Endothelial cell of umbilical vein (primary cell): ENCODE measurements around the gene SRGAP3. TPM values are rescaled to one million over a fixed set of nuclear protein-coding genes. Genes with fewer than 3 reads are reported as not detected.

ENCODE experiments used
- BruUV-seq: library from RNA; stranded (reverse); fragments of 400-500 nt; replicated peaks from 2 replicates; lab custom pipeline; 2021; lab: Mats Ljungman, UMichigan
- CTCF ChIA-PET: fragments of 300-600, 350-600 bp; sonication (Branson Sonifier 250); formaldehyde crosslinking; loops from one replicate; lab custom pipeline; 2021; ENCODE audit warnings: antibody characterized with exemption, inconsistent platforms; lab: Charles Lee
- POLR2A ChIA-PET: fragments of 300-600, 350-600 bp; sonication (Branson Sonifier 250); formaldehyde crosslinking; loops from one replicate; lab custom pipeline; 2021; ENCODE audit warnings: antibody characterized with exemption, inconsistent platforms; lab: Charles Lee
- DNase-seq: peaks from one replicate; pipeline ENCODE4 v3.0.0-alpha.2; 2011; ENCODE audit warnings: low read depth, low spot score
- FAIRE-seq: peaks from 2 replicates; lab custom pipeline; 2011; peaks lifted over from hg19 to GRCh38; lab: Jason Lieb, UNC
- H2AFZ ChIP-seq: 2 replicates; pipeline ENCODE4 v1.6.0; 2012; ENCODE audit warnings: low read depth, low read length, control low read depth, inconsistent platforms
- H3K27ac ChIP-seq: 2 replicates; pipeline ENCODE4 v1.5.1; 2011; ENCODE audit warnings: low read depth, mild to moderate bottlenecking, control low read depth, low read length, moderate library complexity; ENCODE audit not compliant: insufficient read depth
- H3K27me3 ChIP-seq, 2 experiments: 2 replicates each; pipeline versions ENCODE4 v1.6.0 to v1.6.1; 2011; ENCODE audit warnings: low read length in 2 of 2, mixed read lengths in 1 of 2; ENCODE audit not compliant: control insufficient read depth in 2 of 2, insufficient read depth in 2 of 2
- H3K36me3 ChIP-seq, 2 experiments: 2 replicates in 1 of 2; 3 replicates in 1 of 2; pipeline ENCODE4 v1.5.1; 2011; ENCODE audit warnings: low read length in 2 of 2, mild to moderate bottlenecking in 1 of 2, moderate library complexity in 1 of 2; ENCODE audit not compliant: control insufficient read depth in 2 of 2, insufficient read depth in 2 of 2; ENCODE audit errors: extremely low read depth in 1 of 2
- H3K4me1 ChIP-seq: 3 replicates; pipeline ENCODE4 v1.5.1; 2011; ENCODE audit warnings: mild to moderate bottlenecking, low read length; ENCODE audit not compliant: control insufficient read depth, insufficient read depth; ENCODE audit errors: extremely low read depth
- H3K4me2 ChIP-seq: 2 replicates; pipeline ENCODE4 v1.6.1; 2011; ENCODE audit warnings: low read length, control low read depth, mixed read lengths; ENCODE audit not compliant: insufficient read depth
- H3K4me3 ChIP-seq, 3 experiments: fragments of 200-600 bp in 1 of 3; sonication (generic), shearing (Covaris generic) in 1 of 3; replicated peaks in 1 of 3; 2 replicates each; pipeline ENCODE4 v1.5.1; 2011 to 2016; ENCODE audit warnings: control low read depth in 3 of 3, low read length in 3 of 3, mild to moderate bottlenecking in 2 of 3, inconsistent platforms in 1 of 3, low read depth in 1 of 3, moderate library complexity in 1 of 3; ENCODE audit not compliant: insufficient read depth in 1 of 3
- H3K79me2 ChIP-seq: 2 replicates; pipeline ENCODE4 v1.6.0; 2012; ENCODE audit warnings: low read length, inconsistent platforms; ENCODE audit not compliant: control insufficient read depth, insufficient read depth
- H3K9ac ChIP-seq: replicated peaks from 2 replicates; pipeline ENCODE3; 2011; ENCODE audit warnings: low read length, control low read depth; ENCODE audit not compliant: insufficient read depth; ENCODE audit errors: extremely low read depth
- H3K9me1 ChIP-seq: replicated peaks from 3 replicates; pipeline ENCODE4 v1.6.0; 2011; ENCODE audit warnings: mild to moderate bottlenecking, low read length; ENCODE audit not compliant: control insufficient read depth, insufficient read depth; ENCODE audit errors: extremely low read depth
- H3K9me3 ChIP-seq: replicated peaks from 2 replicates; pipeline ENCODE4 v1.5.1; 2012; ENCODE audit warnings: low read length, inconsistent platforms; ENCODE audit not compliant: control insufficient read depth, insufficient read depth
- H4K20me1 ChIP-seq: replicated peaks from 2 replicates; pipeline ENCODE3; 2011; ENCODE audit warnings: mild to moderate bottlenecking, low read length; ENCODE audit not compliant: control insufficient read depth, insufficient read depth; ENCODE audit errors: extremely low read depth
- EZH2 ChIP-seq: IDR thresholded peaks from 2 replicates; pipeline ENCODE4 v1.6.1; 2012; ENCODE audit warnings: borderline replicate concordance, low read depth, mild to moderate bottlenecking, moderate library complexity, low read length, inconsistent platforms; ENCODE audit not compliant: severe bottlenecking
- FOS ChIP-seq: IDR thresholded peaks from 2 replicates; pipeline ENCODE4 v1.6.1; 2011; ENCODE audit warnings: mild to moderate bottlenecking, low read length, moderate library complexity, borderline replicate concordance; ENCODE audit not compliant: insufficient read depth
- GATA2 ChIP-seq: IDR thresholded peaks from 2 replicates; pipeline ENCODE4 v1.7.0; 2011; ENCODE audit warnings: low read depth, mild to moderate bottlenecking, moderate library complexity, mixed read lengths, low read length; ENCODE audit not compliant: insufficient read length, insufficient read depth
- JUN ChIP-seq: IDR thresholded peaks from 2 replicates; pipeline ENCODE4 v1.6.1; 2011; ENCODE audit warnings: borderline replicate concordance, low read depth; ENCODE audit not compliant: insufficient read length, insufficient read depth
- MYC ChIP-seq: IDR thresholded peaks from one replicate; pipeline ENCODE4 v1.6.1; 2011; ENCODE audit warnings: mild to moderate bottlenecking, low read depth, low read length
- POLR2A ChIP-seq: IDR thresholded peaks from 2 replicates; pipeline ENCODE4 v1.6.1; 2012; ENCODE audit warnings: low read depth, mild to moderate bottlenecking, control low read depth, low read length
- POLR2AphosphoS5 ChIP-seq: IDR thresholded peaks from 2 replicates; pipeline ENCODE4 v1.6.1; 2012; ENCODE audit warnings: low read depth, mild to moderate bottlenecking, control low read depth, low read length, moderate library complexity; ENCODE audit not compliant: insufficient read depth
- dilution Hi-C: fragments of 300-500 bp; cut with MboI; formaldehyde crosslinking; loops from one replicate; pipeline ENCODE4 v1.15.0; 2019; ENCODE audit warnings: low sequenced_read_pairs; ENCODE audit not compliant: extremely low pct_ligation_motif_present
- intact Hi-C: fragments of 100-400 bp; cut with micrococcal nuclease; formaldehyde crosslinking; loops from one replicate; pipeline ENCODE4 v1.10.0; 2022
- polyA plus RNA-seq, 4 experiments: library from polyadenylated mRNA; depleted of rRNA in 3 of 4; stranded (reverse) in 3 of 4; unstranded in 1 of 4; fragments of >200 nt; gene quantifications; 2 replicates each; pipeline versions ENCODE4 v1.2.1 to v1.2.3, GENCODE V29; 2011 to 2012; ENCODE audit warnings: missing spikeins in 1 of 4
- total RNA-seq: library from RNA; stranded (reverse); gene quantifications from 2 replicates; pipeline ENCODE4 v1.2.3, GENCODE V29; 2021
- TF ChIP-seq, protein P1 (sequence below): IDR thresholded peaks from 2 replicates; pipeline ENCODE4 v1.6.1; 2011; ENCODE audit not compliant: insufficient read depth, insufficient read length
- TF ChIP-seq, protein P2 (sequence below), 2 donors: IDR thresholded peaks; 1 replicate in 1 of 2; 2 replicates in 1 of 2; pipeline ENCODE4 v1.5.1; 2011; ENCODE audit warnings: low read length in 2 of 2, mild to moderate bottlenecking in 2 of 2, moderate library complexity in 2 of 2, control low read depth in 1 of 2, inconsistent platforms in 1 of 2, low read depth in 1 of 2; ENCODE audit not compliant: insufficient read depth in 1 of 2; ENCODE audit errors: extremely low read depth in 1 of 2

The SRGAP3 gene
- total and polyA plus RNA-seq, 2 donors (not counting 3 experiments of a cell fraction or from before 2014, with no cell fraction given) = 0.06 TPM; not detected in 1

DNA sequence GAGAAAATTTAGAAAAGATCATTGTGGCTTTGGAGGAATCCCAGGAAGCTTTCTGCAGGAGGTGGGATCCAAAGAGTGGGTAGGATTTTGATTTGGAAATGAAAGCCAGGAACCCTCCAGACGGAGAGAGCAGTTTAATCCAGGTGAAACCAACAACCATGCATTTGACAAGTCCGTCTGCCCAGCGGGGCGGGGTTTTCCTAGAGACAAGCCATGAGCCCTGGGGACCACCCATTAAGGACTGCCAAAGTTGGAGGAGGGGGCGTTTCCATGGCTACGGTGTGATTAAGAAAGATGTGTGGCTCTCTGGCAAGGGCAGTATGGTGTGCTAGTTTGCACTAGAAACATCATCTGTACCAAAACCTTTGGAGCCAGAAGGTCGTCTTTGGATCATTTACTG, 53.4 kb downstream of the SRGAP3 start:
- no peaks in the 10 kb centered on the region for H3K79me2 ChIP-seq

More for the DNA sequence above, 53.4 kb downstream of the SRGAP3 start:
- POLR2A ChIA-PET = no interaction called here
- Histone ChIP-seq H2AFZ (no peak overlapping the region), H3K4me1 (no peaks in the 10 kb centered on the region), H3K27me3 (peaks cover 0 to 3% of the 10 kb centered on the region in 2 experiments), H3K27ac (no peak overlapping the region), H3K4me3 (no peak overlapping the region), H3K9me1 (no peaks in the 10 kb centered on the region), H3K4me2 (no peak overlapping the region), H3K9me3 (no peaks in the 10 kb centered on the region), H3K9ac (no peak overlapping the region), H4K20me1 (no peaks in the 10 kb centered on the region), H3K36me3 (no peaks in the 10 kb centered on the region)
- no peak for DNase-seq
- BruUV-seq = no TSS peak
- intact Hi-C loops (no loop called here), dilution Hi-C loops (no loop called here)
- FAIRE-seq = no peak
- no peak for TF ChIP-seq EZH2
- no peak for TF ChIP-seq MYC
- no peak for TF ChIP-seq GATA2
- TF ChIP-seq FOS = no peak
- TF ChIP-seq POLR2A = no peak
- TF ChIP-seq JUN = no peak
- TF ChIP-seq, protein P1, sequence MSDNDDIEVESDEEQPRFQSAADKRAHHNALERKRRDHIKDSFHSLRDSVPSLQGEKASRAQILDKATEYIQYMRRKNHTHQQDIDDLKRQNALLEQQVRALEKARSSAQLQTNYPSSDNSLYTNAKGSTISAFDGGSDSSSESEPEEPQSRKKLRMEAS = no peak
- TF ChIP-seq POLR2AphosphoS5 = no peak
- TF ChIP-seq, protein P2, sequence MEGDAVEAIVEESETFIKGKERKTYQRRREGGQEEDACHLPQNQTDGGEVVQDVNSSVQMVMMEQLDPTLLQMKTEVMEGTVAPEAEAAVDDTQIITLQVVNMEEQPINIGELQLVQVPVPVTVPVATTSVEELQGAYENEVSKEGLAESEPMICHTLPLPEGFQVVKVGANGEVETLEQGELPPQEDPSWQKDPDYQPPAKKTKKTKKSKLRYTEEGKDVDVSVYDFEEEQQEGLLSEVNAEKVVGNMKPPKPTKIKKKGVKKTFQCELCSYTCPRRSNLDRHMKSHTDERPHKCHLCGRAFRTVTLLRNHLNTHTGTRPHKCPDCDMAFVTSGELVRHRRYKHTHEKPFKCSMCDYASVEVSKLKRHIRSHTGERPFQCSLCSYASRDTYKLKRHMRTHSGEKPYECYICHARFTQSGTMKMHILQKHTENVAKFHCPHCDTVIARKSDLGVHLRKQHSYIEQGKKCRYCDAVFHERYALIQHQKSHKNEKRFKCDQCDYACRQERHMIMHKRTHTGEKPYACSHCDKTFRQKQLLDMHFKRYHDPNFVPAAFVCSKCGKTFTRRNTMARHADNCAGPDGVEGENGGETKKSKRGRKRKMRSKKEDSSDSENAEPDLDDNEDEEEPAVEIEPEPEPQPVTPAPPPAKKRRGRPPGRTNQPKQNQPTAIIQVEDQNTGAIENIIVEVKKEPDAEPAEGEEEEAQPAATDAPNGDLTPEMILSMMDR (IDR thresholded peaks at IDR 0.05; ENCODE audit: extremely low read depth in 1 of 2, insufficient read depth in 1 of 2, low read depth in 1 of 2, low read length in 2 of 2) = no peak
- CTCF ChIA-PET = no interaction called here
